ENCODE measurements around the gene SCGB1C2.

SCGB1C2 gene

DNA sequence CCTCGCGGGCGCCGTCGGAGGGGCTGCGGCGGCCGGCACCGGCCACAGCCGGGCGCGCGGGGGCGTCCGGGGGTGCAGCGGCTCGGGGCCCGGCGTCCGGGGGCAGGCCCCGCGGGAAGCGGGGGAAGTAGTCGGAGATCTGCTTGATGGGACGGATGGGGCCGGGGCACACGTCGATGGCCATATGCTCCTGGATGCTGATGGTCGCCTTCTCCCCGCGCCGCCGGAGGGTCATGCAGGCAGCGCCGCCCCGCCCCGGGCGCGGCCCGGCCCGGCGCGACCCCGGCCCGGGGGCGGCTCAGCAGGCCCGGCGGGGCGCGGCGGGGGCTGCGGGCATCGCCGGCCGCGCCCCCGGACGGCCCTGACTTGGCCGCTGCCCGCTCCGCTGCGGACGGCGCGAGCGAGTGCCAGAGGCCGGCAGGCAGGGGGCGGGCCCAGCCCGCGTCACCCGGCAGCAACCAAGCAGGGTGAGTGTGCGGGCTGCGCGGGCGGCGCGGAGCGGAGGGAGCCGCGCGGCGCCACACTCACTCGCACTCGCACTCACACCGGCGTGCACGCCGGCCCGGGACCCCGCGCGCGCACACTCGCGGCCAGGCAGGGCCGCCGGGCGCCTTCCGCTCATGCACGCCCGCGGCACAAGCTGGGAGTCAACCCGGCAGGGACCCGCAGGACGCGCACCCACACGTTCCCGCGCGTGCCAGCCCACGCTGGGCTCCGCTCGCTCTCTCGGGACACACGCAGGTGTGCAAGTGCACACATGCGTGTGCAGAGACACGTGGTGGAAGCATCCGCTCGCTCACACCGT, 44.1 kb downstream of the SCGB1C2 start, which contains the start of gene DOC2B:
Gene DOC2B, minus strand, starts transcription at position 406 of the 805 bp plus-strand sequence. Its CDS starts 171 bp downstream, at position 235.
- H3K4me3 ChIP-seq (replicated peaks; ENCODE audit: low read depth, low read length) = no peak within 1 kb of the TSS
- TF ChIP-seq, protein P1, sequence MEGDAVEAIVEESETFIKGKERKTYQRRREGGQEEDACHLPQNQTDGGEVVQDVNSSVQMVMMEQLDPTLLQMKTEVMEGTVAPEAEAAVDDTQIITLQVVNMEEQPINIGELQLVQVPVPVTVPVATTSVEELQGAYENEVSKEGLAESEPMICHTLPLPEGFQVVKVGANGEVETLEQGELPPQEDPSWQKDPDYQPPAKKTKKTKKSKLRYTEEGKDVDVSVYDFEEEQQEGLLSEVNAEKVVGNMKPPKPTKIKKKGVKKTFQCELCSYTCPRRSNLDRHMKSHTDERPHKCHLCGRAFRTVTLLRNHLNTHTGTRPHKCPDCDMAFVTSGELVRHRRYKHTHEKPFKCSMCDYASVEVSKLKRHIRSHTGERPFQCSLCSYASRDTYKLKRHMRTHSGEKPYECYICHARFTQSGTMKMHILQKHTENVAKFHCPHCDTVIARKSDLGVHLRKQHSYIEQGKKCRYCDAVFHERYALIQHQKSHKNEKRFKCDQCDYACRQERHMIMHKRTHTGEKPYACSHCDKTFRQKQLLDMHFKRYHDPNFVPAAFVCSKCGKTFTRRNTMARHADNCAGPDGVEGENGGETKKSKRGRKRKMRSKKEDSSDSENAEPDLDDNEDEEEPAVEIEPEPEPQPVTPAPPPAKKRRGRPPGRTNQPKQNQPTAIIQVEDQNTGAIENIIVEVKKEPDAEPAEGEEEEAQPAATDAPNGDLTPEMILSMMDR (IDR thresholded peaks at IDR 0.05; ENCODE audit: low read depth, low read length, missing control alignments) = no peak
- no peak for DNase-seq (ENCODE audit: extremely low read depth, low read depth)

DNA sequence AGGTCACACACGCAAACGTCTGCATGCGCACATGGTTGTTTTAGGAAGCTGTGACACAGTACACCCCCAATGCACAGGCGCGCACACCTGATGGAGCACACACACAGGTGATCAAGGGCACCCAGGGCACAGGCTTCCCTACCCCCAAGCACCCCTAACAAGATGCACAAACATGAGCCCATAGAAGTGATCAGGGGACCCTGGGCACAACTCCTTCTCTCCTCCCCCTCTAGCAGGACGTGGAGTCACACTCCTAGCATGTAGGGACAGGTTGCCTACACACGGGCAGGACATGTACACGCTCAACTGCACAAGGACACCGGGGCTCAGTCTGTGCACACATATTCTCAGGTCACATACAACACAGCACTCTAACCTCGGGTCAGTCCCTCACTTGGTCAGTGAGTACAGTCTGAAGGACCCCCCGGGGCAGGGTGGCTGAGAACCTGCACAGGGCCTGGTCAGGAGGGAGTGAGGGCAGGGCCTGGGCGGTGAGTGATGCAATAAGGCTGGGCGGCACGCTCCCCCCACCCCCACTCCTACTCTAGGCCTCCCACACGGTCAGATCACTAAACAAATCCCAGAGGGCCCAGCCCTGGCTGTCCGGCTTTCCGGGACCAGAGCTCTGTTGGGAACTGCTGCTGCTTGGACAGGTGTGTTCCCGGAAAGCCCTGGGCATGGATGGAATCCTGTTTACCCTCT, 44.8 kb downstream of the SCGB1C2 start:
- DNase-seq (ENCODE audit: extremely low read depth, low read depth) = no peak
- TF ChIP-seq, protein P1 (IDR thresholded peaks at IDR 0.05; ENCODE audit: low read depth, low read length, missing control alignments) = no peak
- no peak overlapping the region for H3K4me3 ChIP-seq (replicated peaks; ENCODE audit: low read depth, low read length)

GRCh38 chr17:183021-183420, 45.7 kb downstream of the SCGB1C2 start:
- DNase-seq (ENCODE audit: extremely low read depth, low read depth) = no peak
- no peak overlapping the region for H3K4me3 ChIP-seq (replicated peaks; ENCODE audit: low read depth, low read length)
- TF ChIP-seq, protein P1 (IDR thresholded peaks at IDR 0.05; ENCODE audit: low read depth, low read length, missing control alignments) = no peak

DNA sequence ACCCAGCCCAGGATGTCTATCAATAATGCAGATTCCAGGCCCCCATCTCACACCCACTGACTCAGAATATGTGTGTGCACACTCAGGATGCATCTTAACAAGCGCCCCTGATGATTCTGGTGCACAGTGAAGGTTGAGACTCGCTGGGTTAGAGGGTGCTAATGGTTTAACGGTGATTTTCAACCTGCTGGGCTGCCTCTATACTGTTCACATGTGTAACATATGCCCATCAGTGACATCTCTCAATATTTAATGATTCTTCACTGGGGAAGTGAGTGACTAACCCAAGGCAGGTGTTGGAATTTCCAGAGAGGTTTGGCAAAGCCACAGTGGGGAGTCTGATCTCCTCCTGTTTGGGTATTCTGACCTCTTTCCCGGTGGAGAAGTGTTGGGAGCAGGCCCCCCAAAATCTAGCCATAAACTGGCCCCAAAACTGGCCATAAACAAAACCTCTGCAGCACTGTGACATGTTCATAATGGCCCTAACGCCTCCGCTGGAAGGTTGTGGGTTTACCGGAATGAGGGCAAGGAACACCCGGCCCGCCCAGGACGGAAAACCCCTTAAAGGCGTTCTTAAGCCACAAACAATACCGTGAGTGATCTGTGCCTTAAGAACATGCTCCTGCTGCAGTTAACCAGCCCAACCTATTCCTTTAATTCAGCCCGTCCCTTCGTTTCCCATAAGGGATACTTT, 48.2 kb downstream of the SCGB1C2 start:
- H3K4me3 ChIP-seq (replicated peaks; ENCODE audit: low read depth, low read length) = no peak overlapping the region
- TF ChIP-seq, protein P1 (IDR thresholded peaks at IDR 0.05; ENCODE audit: low read depth, low read length, missing control alignments) = no peak
- DNase-seq (ENCODE audit: extremely low read depth, low read depth) = no peak

- DNase-seq (ENCODE audit: extremely low read depth, low read depth) = no peak
- TF ChIP-seq, protein P1 (IDR thresholded peaks at IDR 0.05; ENCODE audit: low read depth, low read length, missing control alignments) = no peak
- no peak overlapping the region for H3K4me3 ChIP-seq (replicated peaks; ENCODE audit: low read depth, low read length)
Observed at GRCh38 chr17:187130-187529, 49.8 kb downstream of the SCGB1C2 start.
